HEK293 (cell line): ENCODE results near the gene SLC9A9.

ENCODE experiments used
- BCL11A ChIP-seq: fragments of 450-650 bp; formaldehyde crosslinking; IDR thresholded peaks from 2 replicates; pipeline ENCODE4 v1.5.1; 2016; ENCODE audit warnings: low read depth, missing biosample characterization, missing genetic modification characterization
- TCF7L2 ChIP-seq: IDR thresholded peaks from 2 replicates; pipeline ENCODE4 v1.6.1; 2011; ENCODE audit warnings: low read depth, mild to moderate bottlenecking, inconsistent platforms, low read length, moderate library complexity, borderline replicate concordance
- TRIM28 ChIP-seq: IDR thresholded peaks from 2 replicates; pipeline ENCODE4 v1.6.1; 2011; ENCODE audit warnings: low read length, control low read depth, borderline replicate concordance
- ZBTB7A ChIP-seq: fragments of 450-650 bp; formaldehyde crosslinking; IDR thresholded peaks from 2 replicates; pipeline ENCODE4 v1.5.1; 2016; ENCODE audit warnings: low read depth, missing biosample characterization, missing genetic modification characterization
- ZNF114 ChIP-seq: fragments of 450-650 bp; formaldehyde crosslinking; IDR thresholded peaks from 2 replicates; pipeline ENCODE4 v1.5.0; 2017; ENCODE audit warnings: missing biosample characterization, missing genetic modification characterization
- ZNF132 ChIP-seq: fragments of 450-650 bp; formaldehyde crosslinking; IDR thresholded peaks from 2 replicates; pipeline ENCODE4 v1.5.1; 2017; ENCODE audit warnings: missing biosample characterization, missing genetic modification characterization, borderline replicate concordance
- ZNF274 ChIP-seq, 2 experiments: fragments of 200-500 bp in 1 of 2; fragments of 450-650 bp in 1 of 2; sonication (Bioruptor generic) in 1 of 2; formaldehyde crosslinking in 1 of 2; IDR thresholded peaks; 2 replicates each; pipeline versions ENCODE4 v1.5.1 to v1.6.1; 2014 to 2016; ENCODE audit warnings: borderline replicate concordance in 1 of 2, inconsistent platforms in 1 of 2, low read length in 1 of 2, missing biosample characterization in 1 of 2, missing genetic modification characterization in 1 of 2
- ZNF404 ChIP-seq: fragments of 450-650 bp; formaldehyde crosslinking; IDR thresholded peaks from 2 replicates; pipeline ENCODE4 v1.5.1; 2017; ENCODE audit warnings: missing biosample characterization, missing genetic modification characterization
- ZNF624 ChIP-seq: fragments of 450-650 bp; formaldehyde crosslinking; IDR thresholded peaks from 2 replicates; pipeline ENCODE4 v1.5.1; 2017; ENCODE audit warnings: missing biosample characterization, missing genetic modification characterization
- ZNF830 ChIP-seq: fragments of 450-650 bp; IDR thresholded peaks from 2 replicates; pipeline ENCODE4 v1.5.0; 2018; ENCODE audit warnings: missing biosample characterization, missing genetic modification characterization, low read depth, mild to moderate bottlenecking, moderate library complexity
- TF ChIP-seq, protein P1 (sequence below): fragments of 450-650 bp; formaldehyde crosslinking; IDR thresholded peaks from 2 replicates; pipeline ENCODE4 v1.5.1; 2016; ENCODE audit warnings: missing biosample characterization, missing genetic modification characterization
- TF ChIP-seq, protein P2 (sequence below): sonication (generic); formaldehyde crosslinking; IDR thresholded peaks from 2 replicates; pipeline ENCODE4 v1.8.1; 2022; ENCODE audit warnings: mild to moderate bottlenecking, moderate library complexity, missing genetic modification reagents
- TF ChIP-seq, protein P3 (sequence below): fragments of 450-650 bp; formaldehyde crosslinking; IDR thresholded peaks from 2 replicates; pipeline ENCODE4 v1.5.1; 2016; ENCODE audit warnings: missing biosample characterization, missing genetic modification characterization

DNA sequence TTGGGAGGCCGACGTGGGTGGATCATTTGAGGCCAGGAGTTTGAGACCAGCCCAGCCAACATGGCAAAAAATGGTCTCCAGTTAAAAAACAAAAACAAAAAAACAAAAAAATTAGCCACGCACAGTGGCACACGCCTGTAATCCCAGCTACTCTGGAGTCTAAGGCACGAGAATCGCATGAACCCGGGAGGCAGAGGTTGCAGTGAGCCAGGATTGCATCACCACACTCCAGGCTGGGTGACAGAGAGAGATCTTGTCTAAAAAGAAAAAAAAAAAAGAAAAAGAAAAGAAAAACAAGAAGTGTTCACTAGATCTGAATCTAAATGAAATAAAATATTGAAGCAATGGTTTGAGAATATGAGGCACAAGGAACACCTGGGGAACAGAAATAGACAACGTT is 36.7 kb downstream of the SLC9A9 start:
- TF ChIP-seq, protein P1, sequence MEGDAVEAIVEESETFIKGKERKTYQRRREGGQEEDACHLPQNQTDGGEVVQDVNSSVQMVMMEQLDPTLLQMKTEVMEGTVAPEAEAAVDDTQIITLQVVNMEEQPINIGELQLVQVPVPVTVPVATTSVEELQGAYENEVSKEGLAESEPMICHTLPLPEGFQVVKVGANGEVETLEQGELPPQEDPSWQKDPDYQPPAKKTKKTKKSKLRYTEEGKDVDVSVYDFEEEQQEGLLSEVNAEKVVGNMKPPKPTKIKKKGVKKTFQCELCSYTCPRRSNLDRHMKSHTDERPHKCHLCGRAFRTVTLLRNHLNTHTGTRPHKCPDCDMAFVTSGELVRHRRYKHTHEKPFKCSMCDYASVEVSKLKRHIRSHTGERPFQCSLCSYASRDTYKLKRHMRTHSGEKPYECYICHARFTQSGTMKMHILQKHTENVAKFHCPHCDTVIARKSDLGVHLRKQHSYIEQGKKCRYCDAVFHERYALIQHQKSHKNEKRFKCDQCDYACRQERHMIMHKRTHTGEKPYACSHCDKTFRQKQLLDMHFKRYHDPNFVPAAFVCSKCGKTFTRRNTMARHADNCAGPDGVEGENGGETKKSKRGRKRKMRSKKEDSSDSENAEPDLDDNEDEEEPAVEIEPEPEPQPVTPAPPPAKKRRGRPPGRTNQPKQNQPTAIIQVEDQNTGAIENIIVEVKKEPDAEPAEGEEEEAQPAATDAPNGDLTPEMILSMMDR (tag by site-specific recombination): no peak
- no peak for TF ChIP-seq TRIM28
- no peak for TF ChIP-seq ZNF132 (tag by site-specific recombination)
- TF ChIP-seq BCL11A (tag by site-specific recombination): no peak
- TF ChIP-seq ZNF404: no peak
- TF ChIP-seq ZNF624 (tag by site-specific recombination): no peak
- TF ChIP-seq ZBTB7A: no peak
- TF ChIP-seq ZNF274 (IDR thresholded peaks at IDR 0.05; ENCODE audit: low read length): no peak
- TF ChIP-seq ZNF274 (tag by site-specific recombination; IDR thresholded peaks at IDR 0.05; ENCODE audit: borderline replicate concordance): no peak
- no peak for TF ChIP-seq TCF7L2
- TF ChIP-seq, protein P2, sequence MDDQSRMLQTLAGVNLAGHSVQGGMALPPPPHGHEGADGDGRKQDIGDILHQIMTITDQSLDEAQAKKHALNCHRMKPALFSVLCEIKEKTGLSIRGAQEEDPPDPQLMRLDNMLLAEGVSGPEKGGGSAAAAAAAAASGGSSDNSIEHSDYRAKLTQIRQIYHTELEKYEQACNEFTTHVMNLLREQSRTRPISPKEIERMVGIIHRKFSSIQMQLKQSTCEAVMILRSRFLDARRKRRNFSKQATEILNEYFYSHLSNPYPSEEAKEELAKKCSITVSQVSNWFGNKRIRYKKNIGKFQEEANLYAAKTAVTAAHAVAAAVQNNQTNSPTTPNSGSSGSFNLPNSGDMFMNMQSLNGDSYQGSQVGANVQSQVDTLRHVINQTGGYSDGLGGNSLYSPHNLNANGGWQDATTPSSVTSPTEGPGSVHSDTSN (CRISPR knock-in tag): no peak
- no peak for TF ChIP-seq ZNF830 (tag by site-specific recombination)
- no peak for TF ChIP-seq ZNF114 (tag by site-specific recombination)
- TF ChIP-seq, protein P3, sequence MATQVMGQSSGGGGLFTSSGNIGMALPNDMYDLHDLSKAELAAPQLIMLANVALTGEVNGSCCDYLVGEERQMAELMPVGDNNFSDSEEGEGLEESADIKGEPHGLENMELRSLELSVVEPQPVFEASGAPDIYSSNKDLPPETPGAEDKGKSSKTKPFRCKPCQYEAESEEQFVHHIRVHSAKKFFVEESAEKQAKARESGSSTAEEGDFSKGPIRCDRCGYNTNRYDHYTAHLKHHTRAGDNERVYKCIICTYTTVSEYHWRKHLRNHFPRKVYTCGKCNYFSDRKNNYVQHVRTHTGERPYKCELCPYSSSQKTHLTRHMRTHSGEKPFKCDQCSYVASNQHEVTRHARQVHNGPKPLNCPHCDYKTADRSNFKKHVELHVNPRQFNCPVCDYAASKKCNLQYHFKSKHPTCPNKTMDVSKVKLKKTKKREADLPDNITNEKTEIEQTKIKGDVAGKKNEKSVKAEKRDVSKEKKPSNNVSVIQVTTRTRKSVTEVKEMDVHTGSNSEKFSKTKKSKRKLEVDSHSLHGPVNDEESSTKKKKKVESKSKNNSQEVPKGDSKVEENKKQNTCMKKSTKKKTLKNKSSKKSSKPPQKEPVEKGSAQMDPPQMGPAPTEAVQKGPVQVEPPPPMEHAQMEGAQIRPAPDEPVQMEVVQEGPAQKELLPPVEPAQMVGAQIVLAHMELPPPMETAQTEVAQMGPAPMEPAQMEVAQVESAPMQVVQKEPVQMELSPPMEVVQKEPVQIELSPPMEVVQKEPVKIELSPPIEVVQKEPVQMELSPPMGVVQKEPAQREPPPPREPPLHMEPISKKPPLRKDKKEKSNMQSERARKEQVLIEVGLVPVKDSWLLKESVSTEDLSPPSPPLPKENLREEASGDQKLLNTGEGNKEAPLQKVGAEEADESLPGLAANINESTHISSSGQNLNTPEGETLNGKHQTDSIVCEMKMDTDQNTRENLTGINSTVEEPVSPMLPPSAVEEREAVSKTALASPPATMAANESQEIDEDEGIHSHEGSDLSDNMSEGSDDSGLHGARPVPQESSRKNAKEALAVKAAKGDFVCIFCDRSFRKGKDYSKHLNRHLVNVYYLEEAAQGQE (tag by site-specific recombination): no peak
